Prostate gland (tissue), 2 donors: ENCODE results near the gene BCAS3. TPM values are rescaled to one million over a fixed set of nuclear protein-coding genes. Genes with fewer than 3 reads are reported as not detected.
"Not testable (repeated sequence)": the region's sequence is repeated elsewhere in the genome, so short reads cannot be mapped to it uniquely, and the experiment has no call there.

Experiments
- DNase-seq: peaks from one replicate; pipeline ENCODE4 v3.0.0-alpha.2; 2019; ENCODE audit warnings: low spot score
- H3K27ac ChIP-seq, 2 donors: fragments of 200-600 bp; sonication (generic); 2 replicates each; pipeline ENCODE4 v1.5.1; 2017 to 2019
- H3K27me3 ChIP-seq: fragments of 200-600 bp; sonication (generic); replicated peaks from 2 replicates; pipeline ENCODE4 v1.5.1; 2019; ENCODE audit not compliant: insufficient read depth
- H3K36me3 ChIP-seq, 2 donors: fragments of 200-600 bp; sonication (generic); 1 replicate in 1 of 2; 2 replicates in 1 of 2; pipeline versions ENCODE4 v1.5.1 to v1.8.1; 2017 to 2019
- H3K4me1 ChIP-seq: fragments of 200-600 bp; sonication (generic); replicated peaks from 2 replicates; pipeline ENCODE4 v1.5.1; 2019
- H3K4me3 ChIP-seq, 2 donors: fragments of 200-600 bp; sonication (generic); 2 replicates each; pipeline ENCODE4 v1.5.1; 2017 to 2019
- H3K9me3 ChIP-seq: fragments of 200-600 bp; sonication (generic); 2 replicates; pipeline ENCODE4 v1.5.1; 2017
- POLR2A ChIP-seq: fragments of 450-650 bp; IDR thresholded peaks from one replicate; pipeline ENCODE4 v1.6.1; 2016; ENCODE audit warnings: antibody characterized with exemption, mild to moderate bottlenecking
- POLR2AphosphoS5 ChIP-seq: sonication (generic); formaldehyde crosslinking; IDR thresholded peaks from one replicate; pipeline ENCODE4 v1.6.1; 2017; ENCODE audit warnings: antibody characterized with exemption
- WGBS: methylation state at CpG from one replicate; pipeline ENCODE4 v1.1.5; 2018; 5-methylcytosine and 5-hydroxymethylcytosine counted together
- intact Hi-C: fragments of 100-400 bp; cut with DNase I; formaldehyde crosslinking; loops from one replicate; pipeline ENCODE4 v1.14.2; 2022
- total RNA-seq, 2 donors: library from RNA; depleted of rRNA; stranded (reverse); fragments of >200 nt; gene quantifications; one replicate each; pipeline ENCODE4 v1.1.0, GENCODE V29; 2016
- TF ChIP-seq, protein P1 (sequence below), 4 experiments: fragments of 200-600 bp in 2 of 4; fragments of 450-650 bp in 2 of 4; sonication (generic) in 2 of 4; IDR thresholded peaks; 1 replicate in 3 of 4; 2 replicates in 1 of 4; pipeline ENCODE4 v1.5.1; 2016 to 2019; ENCODE audit warnings: antibody characterized with exemption in 4 of 4, mild to moderate bottlenecking in 2 of 4, moderate library complexity in 2 of 4

The BCAS3 gene
- total RNA-seq, 2 donors from 2014 or later: 57.8 to 93.9 TPM

DNA sequence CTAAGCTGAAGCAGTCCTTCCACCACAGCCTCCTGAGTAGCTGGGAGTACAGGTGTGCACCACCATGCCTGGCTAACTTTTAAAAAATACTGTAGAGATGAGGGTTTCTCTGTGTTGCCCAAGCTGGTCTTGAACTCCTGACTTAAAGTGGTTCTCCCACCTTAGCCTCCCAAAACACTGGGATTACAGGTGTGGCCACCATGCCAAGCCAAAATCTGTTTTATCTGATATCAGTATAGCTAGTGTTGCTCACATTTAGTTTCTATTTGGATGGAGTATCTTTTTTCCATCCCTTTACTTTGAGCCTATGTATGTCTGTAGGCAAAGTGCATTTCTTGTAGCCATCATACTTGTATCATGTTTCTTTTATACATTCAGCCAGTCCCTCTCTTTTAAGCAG is 82.1 kb downstream of the BCAS3 start:
- no peaks in the 10 kb centered on the region for H3K27me3 ChIP-seq
- no peak overlapping the region for H3K27ac ChIP-seq
- H3K36me3 ChIP-seq: no peaks in the 10 kb centered on the region
- intact Hi-C loops: no loop called here
- DNase-seq: no peak
- H3K4me3 ChIP-seq: no peak overlapping the region
- TF ChIP-seq POLR2AphosphoS5: no peak
- TF ChIP-seq, protein P1, sequence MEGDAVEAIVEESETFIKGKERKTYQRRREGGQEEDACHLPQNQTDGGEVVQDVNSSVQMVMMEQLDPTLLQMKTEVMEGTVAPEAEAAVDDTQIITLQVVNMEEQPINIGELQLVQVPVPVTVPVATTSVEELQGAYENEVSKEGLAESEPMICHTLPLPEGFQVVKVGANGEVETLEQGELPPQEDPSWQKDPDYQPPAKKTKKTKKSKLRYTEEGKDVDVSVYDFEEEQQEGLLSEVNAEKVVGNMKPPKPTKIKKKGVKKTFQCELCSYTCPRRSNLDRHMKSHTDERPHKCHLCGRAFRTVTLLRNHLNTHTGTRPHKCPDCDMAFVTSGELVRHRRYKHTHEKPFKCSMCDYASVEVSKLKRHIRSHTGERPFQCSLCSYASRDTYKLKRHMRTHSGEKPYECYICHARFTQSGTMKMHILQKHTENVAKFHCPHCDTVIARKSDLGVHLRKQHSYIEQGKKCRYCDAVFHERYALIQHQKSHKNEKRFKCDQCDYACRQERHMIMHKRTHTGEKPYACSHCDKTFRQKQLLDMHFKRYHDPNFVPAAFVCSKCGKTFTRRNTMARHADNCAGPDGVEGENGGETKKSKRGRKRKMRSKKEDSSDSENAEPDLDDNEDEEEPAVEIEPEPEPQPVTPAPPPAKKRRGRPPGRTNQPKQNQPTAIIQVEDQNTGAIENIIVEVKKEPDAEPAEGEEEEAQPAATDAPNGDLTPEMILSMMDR (IDR thresholded peaks at IDR 0.05): no peak
- TF ChIP-seq POLR2A: no peak
- H3K4me1 ChIP-seq: no peaks in the 10 kb centered on the region
- no peaks in the 10 kb centered on the region for H3K9me3 ChIP-seq

DNA sequence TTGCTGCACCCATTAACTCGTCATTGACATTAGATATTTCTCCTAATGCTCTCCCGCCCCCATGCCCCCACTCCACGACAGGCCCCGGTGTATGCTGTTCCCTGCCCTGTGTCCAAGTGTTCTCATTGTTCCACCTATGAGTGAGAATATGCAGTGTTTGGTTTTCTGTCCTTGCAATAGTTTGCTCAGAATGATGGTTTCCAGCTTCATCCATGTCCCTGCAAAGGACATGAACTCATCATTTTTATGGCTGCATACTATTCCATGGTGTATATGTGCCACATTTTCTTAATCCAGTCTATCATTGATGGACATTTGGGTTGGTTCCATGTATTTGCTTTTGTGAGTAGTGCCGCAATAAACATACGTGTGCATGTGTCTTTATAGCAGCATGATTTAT is 83.7 kb downstream of the BCAS3 start:
- H3K9me3 ChIP-seq, intact Hi-C loops, H3K27ac ChIP-seq, DNase-seq, H3K4me3 ChIP-seq, H3K36me3 ChIP-seq, H3K4me1 ChIP-seq, H3K27me3 ChIP-seq: not testable (repeated sequence)
- 96% methylated on average over 6 of the region's 6 CpGs for WGBS

DNA sequence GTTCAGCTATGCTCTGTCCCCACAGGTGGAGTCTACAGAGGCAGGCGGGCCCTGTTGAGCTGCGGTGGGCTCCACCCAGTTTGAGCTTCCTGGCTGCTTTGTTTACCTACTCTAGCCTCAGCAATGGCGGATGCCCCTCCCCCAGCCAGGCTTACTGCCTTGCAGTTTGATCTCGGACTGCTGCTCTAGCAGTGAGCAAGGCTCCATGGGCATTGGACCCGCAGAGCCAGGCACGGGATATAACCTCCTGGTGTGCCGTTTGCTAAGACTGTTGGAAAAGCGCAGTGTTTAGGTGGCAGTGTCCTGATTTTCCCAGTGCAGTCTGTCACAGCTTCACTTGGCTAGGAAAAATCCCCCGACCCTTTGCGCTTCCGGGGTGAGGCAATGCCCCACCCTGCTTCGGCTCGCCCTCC is 89.1 kb downstream of the BCAS3 start:
- intact Hi-C loops: no loop called here
- no peaks in the 10 kb centered on the region for H3K4me1 ChIP-seq
- no peak for DNase-seq
- no peak overlapping the region for H3K4me3 ChIP-seq
- no peaks in the 10 kb centered on the region for H3K27me3 ChIP-seq
- no peak for TF ChIP-seq POLR2A
- H3K9me3 ChIP-seq: no peaks in the 10 kb centered on the region
- 96% methylated on average over 13 of the region's 13 CpGs for WGBS
- no peaks in the 10 kb centered on the region for H3K36me3 ChIP-seq
- no peak overlapping the region for H3K27ac ChIP-seq

DNA sequence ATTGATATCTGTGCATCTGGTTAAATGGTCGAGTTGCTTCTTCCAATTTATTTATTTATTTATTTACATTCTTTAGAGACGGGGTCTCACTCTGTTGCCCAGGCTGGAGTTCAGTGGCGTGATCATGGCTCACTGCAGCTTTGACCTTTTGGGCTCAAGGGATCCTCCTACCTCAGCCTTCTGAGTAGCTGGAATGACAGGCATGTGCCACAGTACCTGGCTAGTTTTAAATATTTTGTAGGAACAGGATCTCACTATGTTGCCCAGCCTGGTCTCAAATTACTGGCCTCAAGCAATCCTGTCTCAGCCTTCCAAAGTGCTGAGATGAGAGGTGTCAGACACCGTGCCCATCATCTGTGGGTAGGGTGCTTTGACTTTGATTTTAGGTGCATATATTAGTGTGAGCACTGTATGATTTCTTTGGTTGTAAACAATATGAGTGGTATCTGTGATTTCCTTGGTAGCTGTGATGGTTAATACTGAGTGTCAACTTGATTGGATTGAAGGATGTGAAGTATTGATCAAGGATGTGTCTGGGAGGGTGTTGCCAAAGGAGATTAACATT is 90.2 kb downstream of the BCAS3 start:
- no peaks in the 10 kb centered on the region for H3K4me1 ChIP-seq
- H3K36me3 ChIP-seq: no peaks in the 10 kb centered on the region
- no peak overlapping the region for H3K27ac ChIP-seq
- TF ChIP-seq, protein P1 (IDR thresholded peaks at IDR 0.05): no peak
- TF ChIP-seq POLR2A (no peak), POLR2AphosphoS5 (no peak)
- no peak for DNase-seq
- H3K4me3 ChIP-seq: no peak overlapping the region
- whole genome bisulfite sequencing: 98% methylated on average over 4 of the region's 4 CpGs
- H3K27me3 ChIP-seq: no peaks in the 10 kb centered on the region
- intact Hi-C loops: no loop called here
- H3K9me3 ChIP-seq: no peaks in the 10 kb centered on the region

DNA sequence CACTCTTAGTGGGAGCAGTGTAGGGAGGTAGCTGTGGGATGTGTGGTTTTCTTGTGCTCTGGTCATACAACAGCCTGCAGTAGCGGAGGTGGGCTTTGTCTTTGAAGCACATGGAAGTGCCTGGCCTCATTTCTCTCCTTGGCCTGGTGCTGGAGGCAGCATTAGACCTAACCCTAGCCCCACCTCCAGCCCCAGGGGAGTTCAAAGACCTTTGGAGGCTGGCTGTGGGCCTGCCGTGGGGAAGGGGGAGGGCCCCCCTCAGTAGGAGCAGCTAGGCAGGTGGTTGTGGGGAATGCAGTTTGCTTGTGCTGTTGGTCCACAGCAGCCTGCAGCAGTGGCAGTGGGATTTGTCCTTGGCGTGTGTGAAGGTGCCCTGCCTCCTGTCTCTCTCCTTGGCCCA is 91.7 kb downstream of the BCAS3 start:
- intact Hi-C loops: no loop called here
- H3K36me3 ChIP-seq: no peaks in the 10 kb centered on the region
- no peak overlapping the region for H3K4me3 ChIP-seq
- DNase-seq: no peak
- 89% methylated on average over 3 of the region's 3 CpGs for WGBS
- H3K27ac ChIP-seq: no peak overlapping the region
- no peaks in the 10 kb centered on the region for H3K27me3 ChIP-seq
- no peaks in the 10 kb centered on the region for H3K4me1 ChIP-seq
- TF ChIP-seq, protein P1 (IDR thresholded peaks at IDR 0.05): no peak
- TF ChIP-seq POLR2AphosphoS5 (no peak), POLR2A (no peak)
- no peaks in the 10 kb centered on the region for H3K9me3 ChIP-seq

DNA sequence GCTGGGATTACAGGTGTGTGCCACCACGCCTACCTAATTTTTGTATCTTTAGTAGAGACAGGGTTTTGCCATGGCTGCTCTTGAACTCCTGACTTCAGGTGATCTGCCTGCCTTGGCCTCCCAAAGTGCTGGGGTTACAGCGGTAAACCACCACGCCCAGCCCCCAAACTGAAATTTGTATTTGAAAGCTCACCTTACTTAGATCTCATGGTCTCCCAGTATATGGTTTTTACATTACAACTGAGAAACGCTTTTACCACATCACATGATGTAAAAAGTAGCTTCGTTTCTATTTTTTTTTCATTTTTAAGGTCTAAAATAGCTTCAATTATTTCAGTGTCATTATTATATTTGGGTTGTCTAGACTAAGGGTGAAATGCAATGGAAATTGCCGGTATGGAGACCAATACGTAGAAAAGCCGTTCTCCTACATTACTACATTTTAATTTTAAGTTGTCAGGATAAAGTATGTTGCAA is 93.3 kb downstream of the BCAS3 start:
- H3K4me1 ChIP-seq: no peaks in the 10 kb centered on the region
- WGBS: 97% methylated on average over 8 of the region's 8 CpGs
- intact Hi-C loops: no loop called here
- TF ChIP-seq POLR2A: no peak
- TF ChIP-seq, protein P1 (IDR thresholded peaks at IDR 0.05): no peak
- no peak for TF ChIP-seq POLR2AphosphoS5
- no peak overlapping the region for H3K4me3 ChIP-seq
- H3K9me3 ChIP-seq: no peaks in the 10 kb centered on the region
- H3K36me3 ChIP-seq: no peaks in the 10 kb centered on the region
- no peak for DNase-seq
- no peak overlapping the region for H3K27ac ChIP-seq
- no peaks in the 10 kb centered on the region for H3K27me3 ChIP-seq

DNA sequence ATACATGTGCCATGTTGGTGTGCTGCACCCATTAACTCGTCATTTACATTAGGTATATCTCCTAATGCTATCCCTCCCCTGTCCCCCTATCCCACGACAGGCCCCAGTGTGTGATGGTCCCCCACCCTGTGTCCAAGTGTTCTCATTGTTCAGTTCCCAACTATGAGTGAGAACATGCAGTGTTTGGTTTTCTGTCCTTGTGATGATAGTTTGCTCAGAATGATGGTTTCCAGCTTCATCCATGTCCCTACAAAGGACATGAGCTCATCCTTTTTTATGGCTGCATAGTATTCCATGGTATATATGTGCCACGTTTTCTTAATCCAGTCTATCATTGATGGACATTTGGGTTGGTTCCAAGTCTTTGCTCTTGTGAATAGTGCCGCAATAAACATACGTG is 94.0 kb downstream of the BCAS3 start:
- DNase-seq, intact Hi-C loops, H3K27ac ChIP-seq, H3K4me1 ChIP-seq, H3K4me3 ChIP-seq, H3K9me3 ChIP-seq, H3K36me3 ChIP-seq, H3K27me3 ChIP-seq: not testable (repeated sequence)
- 96% methylated on average over 5 of the region's 5 CpGs for WGBS
